Omental fat pad (tissue), 4 donors: ENCODE results near the gene ARHGEF4. TPM values are rescaled to one million over a fixed set of nuclear protein-coding genes. Genes with fewer than 3 reads are reported as not detected.

Source experiments
- ATAC-seq: fragments of 150-250 bp; one replicate; pipeline ENCODE4 v1.9.1; 2016; ENCODE audit warnings: mild to moderate bottlenecking, moderate library complexity; ENCODE audit not compliant: low FRiP score
- DNase-seq: peaks from one replicate; pipeline ENCODE4 v3.0.0-alpha.2; 2019; ENCODE audit warnings: low spot score
- CTCF ChIP-seq, 3 donors: fragments of 450-650 bp; IDR thresholded peaks; one replicate each; pipeline ENCODE4 v1.5.1; 2016 to 2017; ENCODE audit warnings: antibody characterized with exemption in 3 of 3, mild to moderate bottlenecking in 3 of 3, moderate library complexity in 2 of 3
- total RNA-seq, 4 donors: library from RNA; depleted of rRNA; stranded (reverse); fragments of >200 nt; gene quantifications; one replicate each; pipeline ENCODE4 v1.1.0, GENCODE V29; 2016

The ARHGEF4 gene
- total RNA-seq, 4 donors from 2014 or later = 2.0 to 18.0 (median 15.0) TPM

GRCh38 chr2:130850788-130851623 is 14.3 kb downstream of the ARHGEF4 start:
- TF ChIP-seq CTCF (IDR thresholded peaks at IDR 0.05) = no peak
- no peak for ATAC-seq
- no peak for DNase-seq

- no peak for ATAC-seq
- no peak for TF ChIP-seq CTCF (IDR thresholded peaks at IDR 0.05)
- DNase-seq = no peak
These were observed 15.1 kb downstream of the ARHGEF4 start for GRCh38 chr2:130851624-130852382.

- DNase-seq (no peak), ATAC-seq (no peak)
- no peak for TF ChIP-seq CTCF (IDR thresholded peaks at IDR 0.05)
These were observed 15.9 kb downstream of the ARHGEF4 start for GRCh38 chr2:130852521-130853115.

GRCh38 chr2:130853391-130853790 is 16.7 kb downstream of the ARHGEF4 start:
- DNase-seq (no peak), ATAC-seq (no peak)
- no peak for TF ChIP-seq CTCF (IDR thresholded peaks at IDR 0.05)

GRCh38 chr2:130854301-130854700 is 17.6 kb downstream of the ARHGEF4 start:
- ATAC-seq = no peak
- no peak for DNase-seq
- TF ChIP-seq CTCF (IDR thresholded peaks at IDR 0.05) = no peak

- DNase-seq (no peak), ATAC-seq (peak; percentile 92)
- no peak for TF ChIP-seq CTCF (IDR thresholded peaks at IDR 0.05)
These were observed 28.4 kb downstream of the ARHGEF4 start for GRCh38 chr2:130864830-130865800.
